ENCODE measurements around the gene ANKS3.

ANKS3 gene

GRCh38 chr16:4683255-4684057 is 50.6 kb downstream of the ANKS3 start:
- DNase-seq: no peak

GRCh38 chr16:4682616-4683254 is 51.3 kb downstream of the ANKS3 start:
- no peak for DNase-seq

- no peak for DNase-seq
These were observed 51.9 kb downstream of the ANKS3 start for GRCh38 chr16:4682084-4682591.

- no peak for DNase-seq
These were observed 52.5 kb downstream of the ANKS3 start for GRCh38 chr16:4681471-4682083.

- no peak for DNase-seq
These were observed 53.2 kb downstream of the ANKS3 start for GRCh38 chr16:4680673-4681470.

DNA sequence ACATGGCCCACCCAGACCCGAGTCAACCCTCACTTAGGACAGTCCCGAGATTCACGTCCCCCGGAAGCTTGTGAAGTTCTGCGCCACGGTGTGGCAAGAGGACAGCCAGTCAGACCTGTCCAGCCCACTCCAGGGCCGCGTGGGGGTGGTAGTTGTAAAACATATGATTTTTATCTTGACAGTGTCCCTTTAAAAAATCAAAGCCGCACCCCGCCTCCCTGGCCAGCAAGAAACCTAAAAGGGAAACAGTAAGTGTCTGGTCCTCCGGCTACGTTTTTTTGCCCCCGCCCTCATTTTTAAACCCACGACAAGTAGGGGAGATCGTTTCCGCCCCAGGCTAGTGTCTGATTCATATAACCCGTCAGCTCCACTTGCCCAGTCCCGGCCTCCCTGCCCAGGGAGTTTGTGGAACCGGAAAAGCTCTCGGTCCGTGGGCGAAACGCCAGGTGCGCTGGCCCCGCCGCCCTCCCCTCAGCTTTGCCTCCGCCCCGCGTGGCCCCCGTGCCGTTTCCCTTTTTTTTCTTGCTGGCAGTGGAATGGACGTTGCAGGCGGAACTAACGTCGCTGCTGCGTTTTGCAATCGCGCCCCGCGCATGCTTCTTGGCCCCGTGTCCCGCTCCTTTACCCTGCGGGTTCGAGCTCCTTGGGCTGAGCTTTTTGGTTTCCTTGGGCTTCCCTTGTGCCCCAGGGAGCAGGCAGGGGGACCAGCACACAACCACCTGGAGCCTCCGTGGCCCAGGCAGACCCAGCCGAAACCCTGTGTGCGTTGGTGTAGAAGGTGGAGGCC is 54.0 kb downstream of the ANKS3 start:
- no peak for DNase-seq

GRCh38 chr16:4679156-4679849 is 54.8 kb downstream of the ANKS3 start:
- DNase-seq: no peak

DNA sequence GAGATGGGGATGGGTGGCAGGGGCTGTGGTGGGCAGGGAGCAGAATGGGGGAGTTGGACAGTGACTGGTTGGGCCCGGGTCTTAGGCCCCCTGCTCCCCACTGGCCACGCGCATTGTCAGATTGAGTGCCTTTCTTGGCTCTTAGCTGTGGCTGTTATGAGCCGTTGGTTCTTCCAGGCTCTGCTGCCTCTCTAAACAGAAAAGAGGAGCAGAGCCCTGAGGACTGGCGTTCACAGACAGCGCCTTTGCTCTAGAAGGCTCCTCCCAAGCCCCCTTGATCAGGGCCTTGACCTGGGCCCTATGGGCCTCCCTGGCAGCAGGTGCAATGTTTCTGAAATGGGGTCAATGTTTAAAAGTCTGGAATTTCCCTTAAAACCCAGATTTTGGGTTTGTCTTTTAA is 55.5 kb downstream of the ANKS3 start:
- DNase-seq: no peak

GRCh38 chr16:4677994-4678393 is 56.1 kb downstream of the ANKS3 start:
- DNase-seq: no peak

- no peak for DNase-seq
These were observed 56.7 kb downstream of the ANKS3 start for GRCh38 chr16:4677390-4677789.

GRCh38 chr16:4676831-4677230 is 57.2 kb downstream of the ANKS3 start:
- DNase-seq: no peak

- DNase-seq: no peak
These were observed 57.9 kb downstream of the ANKS3 start for GRCh38 chr16:4675864-4676786.

GRCh38 chr16:4674926-4675530 is 59.0 kb downstream of the ANKS3 start:
- DNase-seq: no peak

GRCh38 chr16:4673387-4674046 is 60.6 kb downstream of the ANKS3 start:
- DNase-seq: no peak

DNA sequence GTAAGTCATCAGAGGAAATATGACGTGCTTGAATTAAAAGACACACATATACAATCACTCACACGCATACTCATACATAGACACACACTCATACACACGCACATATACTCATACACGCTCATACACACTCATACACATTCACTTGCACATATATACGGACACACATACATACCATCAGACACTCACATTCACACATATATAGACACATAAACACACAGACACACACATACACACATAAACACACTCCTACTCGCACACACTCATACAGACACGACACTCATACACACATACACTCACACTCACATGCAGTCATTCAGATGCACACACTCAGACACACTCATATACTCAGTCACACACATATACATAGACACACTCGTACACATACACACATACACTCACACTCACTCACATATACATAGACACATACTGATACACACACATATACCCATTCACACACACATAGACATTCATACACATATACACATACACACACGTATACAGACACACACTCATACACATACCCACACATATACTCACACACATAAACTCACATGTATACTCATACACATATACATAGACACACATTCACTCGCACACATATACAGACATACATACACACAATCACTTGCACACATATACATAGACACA is 65.6 kb downstream of the ANKS3 start:
- no peak for DNase-seq

GRCh38 chr16:4667203-4667963 is 66.7 kb downstream of the ANKS3 start:
- DNase-seq: no peak

GRCh38 chr16:4666537-4667202 is 67.4 kb downstream of the ANKS3 start:
- no peak for DNase-seq
